ENCODE data around the gene HNMT.
A peak's percentile ranks its signal among the peaks of the same experiment; 100 is the strongest.
"Not testable (repeated sequence)": the region's sequence is repeated elsewhere in the genome, so short reads cannot be mapped to it uniquely, and the experiment has no call there.

The HNMT gene

DNA sequence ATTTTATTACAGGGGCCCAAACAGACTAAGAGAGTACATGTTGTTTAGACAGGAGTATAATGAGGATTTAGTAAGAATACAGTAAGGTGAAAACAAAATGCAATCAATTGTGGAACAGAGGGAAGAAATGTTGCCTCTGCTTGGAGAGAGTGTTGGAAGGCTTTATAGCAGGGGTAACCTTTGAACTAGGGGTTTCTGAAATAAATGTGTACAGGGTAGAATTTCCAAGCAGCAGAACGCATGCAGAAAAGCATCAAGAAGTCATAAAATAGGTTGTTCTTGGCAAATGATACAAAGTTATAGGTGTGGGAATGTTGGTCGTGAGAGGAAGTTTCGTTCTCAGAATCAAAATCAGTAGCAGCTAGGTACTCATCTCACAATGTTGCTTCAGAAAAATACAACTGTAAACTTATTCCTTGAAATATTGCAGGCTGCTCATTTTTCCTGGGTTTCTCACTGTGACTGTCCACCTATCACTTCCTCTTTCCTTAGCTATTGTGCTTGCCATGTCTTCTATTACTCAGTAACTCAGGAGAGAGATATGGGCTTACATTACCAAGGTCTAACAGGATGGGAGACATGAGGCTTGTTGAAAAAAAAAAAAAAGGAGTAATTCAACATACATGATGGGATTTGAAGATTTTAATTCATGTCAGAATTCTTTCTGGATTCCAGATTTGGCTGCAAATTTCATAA is 17.1 kb upstream of the HNMT start:
- no peak for DNase-seq

DNA sequence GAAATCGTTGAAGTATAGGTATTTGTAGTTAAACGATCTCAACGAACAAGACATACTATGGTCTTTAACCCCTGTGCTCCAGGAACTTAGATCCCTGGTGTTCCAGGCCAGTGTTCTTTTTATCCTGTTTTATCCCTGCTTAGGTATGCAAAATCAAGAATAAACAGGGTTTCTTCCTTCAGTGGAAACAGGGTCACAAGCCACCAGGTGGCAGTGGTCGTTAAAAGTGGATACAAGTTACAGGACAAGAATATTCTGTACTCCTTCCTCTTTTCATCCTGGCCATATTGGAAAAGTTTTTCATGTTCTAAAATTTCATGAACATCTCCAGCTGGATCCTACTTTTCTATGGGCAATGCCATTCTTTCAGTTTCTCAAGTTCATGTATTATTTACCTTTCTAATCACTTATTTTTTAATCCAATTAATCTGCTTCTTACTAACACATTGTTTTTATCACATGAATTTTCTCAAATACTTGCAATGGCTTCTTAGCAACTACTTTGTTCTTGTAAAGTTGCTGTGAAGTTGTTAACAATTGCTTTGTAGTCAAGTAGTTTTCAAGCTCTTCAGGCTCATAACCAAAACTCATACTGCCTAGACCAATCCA is 16.4 kb upstream of the HNMT start:
- DNase-seq, result peak; percentile 33

DNA sequence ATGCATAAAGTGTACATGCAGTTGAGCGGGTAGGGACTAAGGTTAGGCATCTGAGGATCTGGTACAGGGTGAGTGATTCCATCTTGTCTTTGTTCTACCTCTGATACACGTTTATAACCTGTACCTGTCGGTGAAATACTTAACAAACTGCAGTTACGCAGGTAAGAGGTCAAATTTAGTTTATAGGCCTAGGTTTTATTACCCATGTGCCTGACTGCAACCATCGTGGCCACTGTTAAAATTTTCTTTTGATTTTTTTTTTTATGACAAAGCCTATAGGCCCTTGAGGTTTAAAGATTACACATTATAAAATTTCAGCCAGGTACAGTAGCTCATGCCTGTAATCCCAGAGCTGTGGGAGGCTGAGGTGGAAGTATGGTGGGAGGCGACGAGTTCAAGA is 15.4 kb upstream of the HNMT start:
- DNase-seq, result no peak

DNA sequence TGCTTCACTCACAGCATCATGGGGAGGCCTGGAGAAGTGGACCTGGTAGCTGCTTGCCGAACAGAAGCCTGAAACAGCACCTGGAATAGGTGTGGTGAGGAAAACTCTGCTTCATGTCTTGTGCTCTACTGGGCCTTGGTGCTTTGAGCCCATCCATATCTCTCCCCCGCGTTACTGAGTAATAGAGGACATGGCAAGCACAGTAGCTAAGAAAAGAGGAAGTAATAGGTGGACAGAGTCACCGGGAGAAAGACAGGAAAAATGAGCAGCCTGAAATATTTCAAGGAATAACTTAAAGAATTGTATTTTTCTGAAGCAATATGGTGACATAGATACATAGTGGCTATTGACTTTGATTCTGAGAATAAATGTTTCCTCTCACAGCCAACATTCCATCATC is 14.0 kb upstream of the HNMT start:
- no peak for DNase-seq

DNA sequence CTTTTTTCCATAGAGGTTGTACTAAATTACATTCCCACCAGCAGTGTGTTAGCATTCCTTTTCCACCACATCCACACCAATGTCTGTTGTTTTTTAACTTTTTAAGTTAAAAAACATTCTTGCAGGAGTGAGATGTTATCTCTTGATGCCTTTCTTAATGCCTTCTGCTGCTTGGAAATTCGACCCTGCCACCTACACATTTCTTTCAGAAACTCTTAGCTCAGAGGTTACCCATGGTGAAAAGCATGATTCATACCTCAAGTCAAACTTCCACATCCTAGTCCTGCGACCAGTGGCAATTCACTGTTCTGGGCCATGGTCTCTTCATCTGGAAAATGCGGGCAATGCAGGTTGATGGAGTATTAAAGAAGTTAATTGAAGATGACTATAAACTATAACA is 12.7 kb upstream of the HNMT start:
- no peak for DNase-seq

DNA sequence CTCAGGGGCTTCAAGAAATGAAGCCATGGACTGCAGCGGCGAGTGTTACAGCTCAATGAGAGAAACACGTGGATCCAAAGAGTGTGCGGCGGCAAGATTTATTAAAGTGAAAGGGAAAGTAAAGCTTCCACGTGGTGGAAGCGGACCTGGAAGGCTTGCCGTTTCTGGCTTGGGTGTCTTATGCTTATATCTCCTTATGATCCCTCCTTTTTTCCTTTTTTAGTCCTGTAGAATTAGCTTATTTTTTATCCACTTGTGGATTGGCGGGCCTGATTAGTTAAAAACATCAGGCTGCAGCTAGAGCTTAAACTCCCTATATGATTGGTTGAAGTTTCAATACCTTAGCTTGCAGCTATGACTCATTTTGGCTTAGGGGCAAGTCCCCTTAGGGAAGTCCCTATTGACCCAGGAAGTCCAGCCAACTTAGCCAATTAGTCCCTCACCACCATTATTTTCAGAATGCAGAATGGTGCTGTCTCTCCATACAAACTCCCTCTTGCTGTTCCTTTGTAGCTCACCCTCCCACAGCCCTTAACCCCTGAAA is 11.6 kb upstream of the HNMT start:
- peak; percentile 57 for DNase-seq

DNA sequence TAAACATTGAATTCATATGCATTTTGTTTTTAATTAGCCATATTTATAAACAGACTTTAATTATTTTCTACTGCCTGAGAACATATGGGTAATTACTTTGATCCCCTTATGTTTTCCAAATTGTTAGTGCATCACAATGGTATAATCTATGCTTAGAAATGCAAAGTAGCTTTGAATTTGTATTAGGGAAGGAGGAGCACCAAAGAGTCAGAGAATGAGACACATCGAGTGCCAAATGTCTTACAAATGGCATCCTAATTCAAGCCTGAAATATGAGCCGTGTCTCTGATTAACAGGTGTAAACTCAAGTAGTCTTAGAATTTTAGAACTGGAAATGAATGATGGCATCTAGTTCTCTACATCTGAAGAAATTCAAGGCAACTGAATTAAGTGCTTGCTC is 8.7 kb upstream of the HNMT start:
- no peak for DNase-seq

DNA sequence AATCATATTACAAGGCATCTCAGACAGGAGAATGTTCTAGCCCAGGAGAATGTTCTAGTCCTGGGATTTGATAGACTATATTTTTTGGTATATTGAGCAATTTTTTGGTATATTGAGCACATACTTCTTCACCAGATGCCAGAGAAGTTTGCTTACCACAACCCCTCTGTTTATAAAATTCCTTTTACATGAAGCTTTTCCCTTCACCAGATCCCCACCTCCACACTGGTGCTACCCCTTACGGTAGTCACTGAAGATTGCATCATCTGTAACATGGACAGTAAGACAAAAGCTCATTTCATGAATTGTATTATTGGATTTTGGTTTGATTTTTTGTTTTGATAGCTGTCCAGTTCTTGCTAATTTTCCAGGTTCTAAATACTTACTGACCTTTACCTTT is 7.2 kb upstream of the HNMT start:
- DNase-seq, result no peak

DNA sequence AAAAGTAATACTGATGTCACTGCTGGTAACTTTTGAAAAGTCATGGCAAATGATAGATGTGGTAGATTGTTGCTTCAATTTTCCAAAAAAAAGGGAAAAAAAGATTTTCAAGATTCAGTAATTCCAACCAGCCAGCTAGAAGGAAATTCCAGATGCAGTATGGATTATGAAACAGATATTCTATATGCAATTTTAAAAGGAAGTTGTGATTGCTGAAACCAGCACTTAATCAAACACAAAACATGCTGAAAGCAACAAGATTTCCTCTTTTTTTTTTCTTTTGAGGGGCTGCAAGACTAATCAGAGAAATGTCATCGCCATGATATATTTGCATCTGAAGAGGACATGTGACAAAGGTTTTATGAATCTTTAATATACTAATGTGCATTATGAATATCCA is 5.1 kb upstream of the HNMT start:
- no peak for DNase-seq

DNA sequence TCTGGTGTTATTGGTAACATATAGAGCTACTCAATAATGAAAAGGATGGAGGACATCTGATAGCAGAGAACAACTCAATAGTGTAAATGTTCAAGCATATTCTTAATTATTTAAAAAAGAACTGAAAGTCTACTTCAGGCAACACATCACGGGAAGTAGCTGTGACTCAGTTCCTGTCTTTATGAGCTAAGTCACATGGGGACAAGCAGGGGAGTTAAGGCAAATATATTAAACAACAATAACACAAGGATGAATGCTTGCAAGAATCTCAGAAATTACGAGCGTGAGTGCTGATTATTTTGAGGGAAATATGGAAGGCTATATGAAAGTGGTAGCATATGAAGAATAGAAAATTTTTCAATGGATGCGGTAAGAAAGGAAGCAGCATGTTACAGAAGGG is 4.0 kb upstream of the HNMT start:
- DNase-seq, result no peak

DNA sequence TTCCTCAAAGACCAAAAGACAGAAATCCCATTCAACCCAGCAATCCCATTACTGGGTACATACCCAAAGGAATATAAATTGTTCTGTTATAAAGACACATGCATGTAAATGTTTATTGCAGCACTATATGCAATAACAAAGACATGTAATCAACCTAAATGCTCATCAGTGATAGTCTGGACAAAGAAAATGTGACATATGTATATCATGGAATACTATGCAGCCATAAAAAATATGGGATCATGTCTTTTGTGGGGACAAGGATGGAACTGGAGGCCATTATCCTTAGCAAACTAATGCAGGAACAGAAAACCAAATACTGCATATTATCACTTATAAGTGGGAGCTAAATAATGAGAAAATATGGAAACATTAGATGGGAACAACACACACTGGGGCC is 2.7 kb upstream of the HNMT start:
- no peak for DNase-seq

DNA sequence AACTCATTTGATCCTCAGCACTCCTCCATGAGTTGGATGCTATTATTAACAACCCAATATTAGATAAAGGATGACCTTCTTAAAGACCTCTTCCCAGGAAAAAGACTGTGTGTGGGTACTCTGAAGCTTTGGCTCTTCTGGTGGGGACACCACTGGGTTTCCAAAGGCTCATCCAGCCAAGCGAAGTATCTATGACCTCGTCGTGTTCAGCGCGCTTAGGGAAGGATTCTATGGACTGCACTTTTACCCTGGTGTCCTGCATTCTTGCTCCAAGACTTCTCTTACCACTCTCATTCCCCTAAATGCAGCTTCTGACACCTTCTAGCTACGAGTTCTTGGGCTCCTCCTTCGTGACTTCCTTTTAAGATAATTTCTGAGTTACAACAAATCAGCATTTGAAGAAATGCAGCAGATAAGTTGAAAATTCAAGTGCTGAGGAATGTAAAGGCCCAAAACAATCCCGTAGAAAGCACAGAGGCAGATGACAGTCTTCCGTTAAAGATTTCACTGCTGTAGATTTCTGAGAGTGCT is 673 bp upstream of the HNMT start:
- DNase-seq, result no peak

DNA sequence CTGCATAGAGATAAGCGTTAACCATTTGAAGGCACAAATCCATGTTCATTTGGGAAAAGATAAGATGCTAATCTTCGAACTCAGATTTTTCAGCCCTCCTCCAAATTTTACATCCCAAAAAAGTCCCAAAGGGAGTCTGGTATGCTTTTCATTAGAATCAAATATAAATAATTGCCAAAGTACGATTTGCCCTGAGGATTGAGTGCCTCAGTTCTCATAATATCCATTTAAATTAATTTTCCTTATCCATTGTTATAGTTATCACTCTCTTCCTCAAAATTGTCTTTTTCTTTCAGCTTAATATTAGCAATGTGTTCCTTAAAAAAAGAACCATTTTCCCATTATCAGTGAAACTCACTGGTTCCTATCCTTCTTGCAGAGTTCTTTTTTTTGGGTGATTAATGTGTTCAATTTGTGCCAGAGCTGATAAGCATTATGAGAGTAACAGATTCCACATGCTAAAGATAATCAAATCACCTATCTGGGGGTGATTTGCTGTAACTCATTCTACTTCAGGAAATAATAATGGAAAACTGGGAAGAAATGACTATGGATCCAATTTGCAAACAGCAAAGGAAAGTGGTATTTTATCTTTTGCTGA is 686 bp downstream of the HNMT start:
- no peak for DNase-seq

DNA sequence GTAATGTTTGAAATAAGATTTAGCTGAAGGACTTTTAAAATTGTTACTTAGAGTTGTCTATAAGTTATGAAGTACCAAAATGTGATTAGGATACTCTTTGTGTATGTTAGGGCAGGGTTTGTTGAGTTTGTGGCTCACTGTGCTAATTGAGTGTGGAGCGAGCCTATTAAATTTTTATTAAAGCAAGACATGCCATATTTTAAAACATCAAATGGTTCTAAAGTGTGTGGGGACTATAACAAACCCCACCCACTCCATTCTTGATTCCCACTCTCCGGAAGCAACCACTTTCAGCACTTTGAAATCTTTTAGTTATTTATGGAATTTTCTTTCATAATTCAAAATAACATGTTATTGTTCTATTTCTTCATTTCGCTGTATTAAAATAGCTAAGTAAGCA is 1.8 kb downstream of the HNMT start:
- DNase-seq, result no peak

DNA sequence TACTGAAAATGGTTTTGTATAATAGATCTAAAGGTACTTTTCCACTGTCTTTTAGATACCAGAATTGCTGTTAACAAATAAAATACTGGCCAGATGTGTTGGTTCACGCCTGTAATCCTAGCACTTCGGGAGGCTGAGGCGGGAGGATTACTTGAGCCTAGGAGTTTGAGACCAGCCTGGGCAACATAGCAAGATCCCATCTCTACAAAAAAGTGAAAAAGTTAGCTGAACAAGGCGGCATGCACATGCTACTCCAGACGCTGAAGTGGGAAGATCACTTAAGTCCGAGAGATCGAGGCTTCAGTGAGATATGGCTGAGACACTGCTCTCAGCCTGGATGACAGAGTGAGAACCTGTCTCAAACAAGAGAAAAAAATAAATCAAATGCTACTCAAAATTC is 2.8 kb downstream of the HNMT start:
- no peak for DNase-seq

DNA sequence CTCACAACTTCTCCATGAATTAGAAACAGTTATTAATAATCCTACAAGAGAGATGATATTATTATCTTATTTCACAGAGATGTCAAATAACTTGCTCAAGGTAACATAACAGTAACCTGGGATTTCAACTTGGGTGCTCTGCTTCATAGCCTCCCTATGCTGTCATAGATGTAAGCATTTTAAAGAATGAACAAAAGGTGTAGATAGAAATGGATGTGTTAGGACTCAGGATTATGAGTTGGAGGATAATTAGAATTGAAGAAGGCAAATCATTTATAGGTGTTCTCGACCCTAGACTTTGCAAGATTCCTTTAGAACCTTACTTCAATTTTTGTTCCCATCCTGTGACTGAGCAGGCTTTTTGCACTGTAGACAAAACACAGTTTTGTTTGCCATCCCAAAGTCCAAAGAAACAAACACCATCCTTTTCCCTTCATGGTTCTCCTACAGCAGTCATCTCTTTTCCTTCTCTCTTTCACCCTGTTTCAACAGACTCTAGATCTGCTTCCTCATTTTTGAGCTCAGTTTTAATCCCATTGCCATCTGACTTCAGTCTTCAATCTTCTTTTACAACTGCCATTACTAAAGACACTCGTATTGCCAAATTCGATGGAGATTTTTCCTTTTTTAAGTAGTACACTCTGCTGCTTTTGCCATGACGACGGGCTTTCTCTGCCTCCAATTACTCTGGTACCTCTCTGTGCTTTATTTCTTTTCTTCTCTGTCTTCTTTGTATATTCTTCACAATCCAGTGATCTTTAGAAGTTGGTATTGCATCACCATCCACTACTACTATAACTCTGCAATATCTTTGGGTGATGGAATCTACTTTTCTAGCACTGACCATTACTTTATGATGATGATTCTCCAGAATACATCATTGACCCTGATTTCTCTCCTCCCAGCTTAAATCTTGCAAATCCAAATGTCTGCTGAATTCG is 4.5 kb downstream of the HNMT start:
- DNase-seq, result no peak

DNA sequence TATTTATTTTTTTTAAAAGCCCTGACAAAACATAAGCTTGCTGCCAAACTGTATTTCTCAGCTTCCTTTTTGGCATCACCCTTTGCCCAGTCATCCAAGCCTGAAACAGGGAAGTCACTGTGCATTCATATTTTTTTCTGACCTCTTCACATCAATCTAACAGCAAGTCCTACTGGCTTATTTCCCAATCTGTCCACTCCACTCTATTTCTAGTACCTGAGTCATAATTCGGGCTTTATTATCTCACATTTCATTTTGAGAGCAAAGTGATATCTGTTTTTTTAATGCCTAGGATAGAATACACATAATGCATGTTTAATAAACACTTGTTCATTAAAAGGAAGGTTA is 5.1 kb downstream of the HNMT start:
- DNase-seq, result no peak

DNA sequence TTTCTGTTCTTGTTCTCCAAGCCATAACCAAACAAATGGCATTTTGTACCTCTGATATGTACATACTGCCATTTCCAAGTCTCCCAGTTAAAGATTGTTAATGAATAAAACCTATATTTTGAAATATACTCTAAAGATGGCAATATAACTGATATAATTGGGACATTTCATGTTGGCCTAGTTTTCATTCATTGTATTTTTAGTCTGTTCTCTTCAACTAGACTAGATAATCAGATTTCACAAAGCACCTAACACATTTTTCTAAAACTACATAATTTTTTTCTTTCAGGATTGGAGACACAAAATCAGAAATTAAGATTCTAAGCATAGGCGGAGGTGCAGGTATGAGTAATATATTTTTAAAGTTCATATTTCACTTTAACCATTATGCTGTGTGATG is 5.6 kb downstream of the HNMT start:
- no peak for DNase-seq

DNA sequence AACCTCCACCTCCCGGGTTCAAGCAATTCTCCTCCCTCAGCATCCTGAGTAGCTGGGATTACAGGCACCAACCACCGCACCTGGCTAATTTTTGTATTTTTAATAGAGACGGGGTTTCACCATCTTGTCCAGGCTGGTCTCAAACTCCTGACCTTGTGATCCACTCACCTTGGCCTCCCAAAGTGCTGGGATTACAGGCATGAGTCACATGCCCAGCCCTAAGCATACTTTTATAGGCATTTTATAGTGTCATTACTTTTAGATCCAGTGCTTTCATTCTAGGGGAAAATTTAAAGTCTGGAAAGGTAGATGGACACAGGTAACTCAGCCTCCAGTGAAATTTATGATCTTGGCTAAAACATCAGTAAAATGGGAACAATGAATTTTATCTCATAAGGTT is 7.0 kb downstream of the HNMT start:
- not testable (repeated sequence) for DNase-seq

DNA sequence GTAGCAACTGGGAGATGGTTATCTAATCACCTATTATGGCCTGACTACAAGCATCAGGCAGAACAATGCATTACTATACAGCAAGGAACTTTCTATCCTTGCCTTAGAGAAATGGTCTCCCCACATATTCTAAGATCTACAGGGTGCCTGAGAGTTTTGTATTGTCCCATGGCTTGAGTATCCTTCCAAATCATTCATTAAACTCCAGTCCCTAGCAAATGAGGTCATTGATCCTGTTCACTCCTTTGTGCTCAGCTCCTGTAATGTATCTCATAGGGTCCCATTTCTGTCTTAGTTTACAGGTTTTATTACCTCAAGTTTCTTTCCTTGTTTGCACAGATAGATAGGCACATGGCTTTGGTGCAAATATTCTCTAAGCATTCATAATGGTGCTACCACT is 9.0 kb downstream of the HNMT start:
- DNase-seq, result no peak

DNA sequence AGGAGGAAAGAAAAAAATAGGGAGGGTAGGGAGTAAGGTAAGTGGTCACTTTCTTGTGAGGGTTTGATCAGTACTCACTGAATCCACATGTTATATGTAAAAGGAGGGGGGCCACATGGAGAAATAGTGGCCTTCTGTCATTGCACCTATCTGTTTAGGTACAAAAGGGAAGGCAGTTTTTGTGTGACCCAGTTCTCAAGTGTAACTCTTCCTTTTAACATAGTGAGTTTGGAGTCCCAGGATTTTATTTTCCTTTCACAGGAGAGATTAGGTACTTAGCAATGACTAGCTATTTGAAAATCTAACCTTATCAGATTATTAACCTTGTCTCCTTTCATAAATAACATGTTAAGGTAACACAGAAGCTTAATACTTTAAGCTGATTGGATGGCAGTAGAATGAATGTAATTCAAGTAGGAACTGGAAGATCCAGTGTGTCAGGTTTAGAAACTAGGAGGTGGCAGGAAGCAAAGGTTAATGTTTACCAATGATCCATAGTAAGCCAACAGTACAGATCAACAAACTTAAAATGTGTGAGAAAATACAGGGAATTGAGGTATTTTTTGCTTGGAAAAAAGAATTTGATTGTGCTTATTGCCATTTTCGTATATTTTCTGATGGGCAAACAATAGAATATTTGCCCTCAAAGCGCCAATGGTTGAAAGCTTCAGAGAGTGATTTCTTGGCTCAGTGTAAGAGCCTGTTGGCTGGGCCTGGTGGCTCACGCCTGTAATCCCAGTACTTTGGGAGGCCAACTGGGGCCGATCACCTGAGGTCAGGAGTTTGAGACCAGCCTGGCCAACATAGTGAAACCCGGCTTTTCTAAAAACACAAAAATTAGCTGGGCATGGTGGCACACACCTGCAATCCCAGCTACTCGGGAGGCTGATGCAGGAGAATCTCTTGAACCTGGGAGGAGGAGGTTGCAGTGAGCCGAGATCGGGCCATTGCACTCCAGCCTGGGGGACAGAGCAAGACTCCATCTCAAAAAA is 11.3 kb downstream of the HNMT start:
- DNase-seq, result no peak

DNA sequence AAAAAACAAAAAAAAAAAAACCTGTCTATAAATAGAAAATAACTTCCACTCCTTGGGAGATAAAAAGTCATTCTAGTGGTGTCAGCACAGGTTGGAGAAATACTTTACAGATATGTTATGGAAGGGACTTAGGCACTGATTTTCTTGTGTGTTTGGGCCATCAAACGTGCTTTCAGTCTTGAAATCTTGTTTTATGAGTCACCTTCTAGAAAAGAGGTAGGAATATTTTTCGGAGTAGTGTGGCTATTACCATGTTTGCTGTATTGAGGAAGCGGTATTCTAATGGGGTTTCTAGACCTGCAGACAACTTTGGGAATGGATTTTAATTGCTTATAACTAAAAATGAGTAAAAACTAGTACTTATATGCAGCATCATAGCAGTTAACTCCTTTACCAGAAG is 12.0 kb downstream of the HNMT start:
- no peak for DNase-seq

Measured in CD4-positive, alpha-beta T cell treated with Interleukin-21 for 1 hour (primary cell).